ENCODE data around the gene SMNDC1.

The SMNDC1 gene

GRCh38 chr10:110327262-110327914 lies 22.7 kb upstream of the SMNDC1 start:
- no peak for DNase-seq (ENCODE audit: low read depth)

GRCh38 chr10:110326351-110327032 lies 21.8 kb upstream of the SMNDC1 start:
- DNase-seq (ENCODE audit: low read depth) = no peak

DNA sequence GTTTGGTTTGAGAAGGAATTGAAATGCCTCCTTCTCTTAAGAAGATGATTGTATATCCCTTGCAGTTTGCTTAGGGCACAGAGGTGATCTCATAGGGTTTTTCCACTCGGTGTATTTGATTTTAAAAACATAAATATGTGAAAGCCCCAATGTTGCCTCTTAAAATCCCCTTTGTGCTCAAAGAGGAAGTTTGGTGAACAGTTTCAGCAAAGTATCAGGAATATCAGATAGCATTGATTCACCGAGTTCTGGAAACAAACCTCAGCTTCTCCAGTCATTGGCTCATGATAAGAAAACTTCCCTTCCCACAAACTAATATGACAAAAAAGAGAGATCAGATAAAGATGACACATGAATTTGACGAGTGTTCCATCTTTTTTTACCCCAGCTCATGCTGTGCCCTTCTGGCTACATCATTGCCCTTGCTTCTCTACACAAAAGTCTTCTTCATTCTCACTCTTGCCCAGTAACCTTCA lies 20.1 kb upstream of the SMNDC1 start:
- DNase-seq (ENCODE audit: low read depth) = no peak

DNA sequence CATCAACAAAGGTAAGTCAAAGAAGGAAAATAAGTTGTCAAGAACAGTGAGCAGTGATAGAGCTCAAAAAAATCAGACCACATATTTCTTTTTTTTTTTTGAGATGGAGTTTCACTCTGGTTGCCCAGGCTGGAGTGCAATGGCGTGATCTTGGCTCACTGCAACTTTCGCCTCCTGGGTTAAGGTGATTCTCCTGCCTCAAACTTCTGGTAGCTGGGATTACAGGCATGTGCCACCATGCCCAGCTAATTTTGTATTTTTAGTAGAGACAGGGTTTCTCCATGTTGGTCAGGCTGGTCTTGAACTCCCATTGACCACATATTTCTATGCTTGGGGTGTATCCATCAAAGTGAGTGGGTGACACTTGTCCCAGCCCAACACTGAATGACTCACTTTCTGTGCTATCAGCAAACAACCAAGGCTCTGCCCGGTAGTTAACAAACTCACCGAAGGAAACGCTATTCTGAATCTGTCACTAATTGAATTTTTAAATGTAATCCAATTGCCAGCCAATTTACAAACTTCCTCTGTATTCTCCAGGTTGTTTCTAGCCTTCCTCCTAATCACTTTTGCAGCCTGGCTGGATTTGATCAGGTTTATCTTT lies 19.6 kb upstream of the SMNDC1 start:
- no peak for DNase-seq (ENCODE audit: low read depth)

DNA sequence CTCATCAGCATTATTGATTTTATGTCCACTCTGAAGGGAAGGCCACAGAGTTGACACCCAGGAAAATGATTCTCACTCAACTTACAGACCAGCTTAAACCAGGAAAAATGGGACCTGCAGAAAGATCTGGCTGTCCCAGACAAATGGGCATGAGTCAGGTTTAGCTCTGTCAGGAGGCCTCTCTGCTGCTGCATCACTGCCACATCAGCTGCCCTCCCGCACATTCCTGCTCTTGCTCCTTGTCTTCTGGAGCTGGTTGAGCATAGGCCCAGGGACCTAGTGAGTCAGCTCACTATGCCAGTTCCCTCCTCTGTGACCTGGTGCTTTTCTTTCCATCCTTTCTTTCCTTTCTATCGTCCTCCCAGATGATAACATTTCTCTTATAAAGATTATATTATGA lies 18.8 kb upstream of the SMNDC1 start:
- no peak for DNase-seq (ENCODE audit: low read depth)

DNA sequence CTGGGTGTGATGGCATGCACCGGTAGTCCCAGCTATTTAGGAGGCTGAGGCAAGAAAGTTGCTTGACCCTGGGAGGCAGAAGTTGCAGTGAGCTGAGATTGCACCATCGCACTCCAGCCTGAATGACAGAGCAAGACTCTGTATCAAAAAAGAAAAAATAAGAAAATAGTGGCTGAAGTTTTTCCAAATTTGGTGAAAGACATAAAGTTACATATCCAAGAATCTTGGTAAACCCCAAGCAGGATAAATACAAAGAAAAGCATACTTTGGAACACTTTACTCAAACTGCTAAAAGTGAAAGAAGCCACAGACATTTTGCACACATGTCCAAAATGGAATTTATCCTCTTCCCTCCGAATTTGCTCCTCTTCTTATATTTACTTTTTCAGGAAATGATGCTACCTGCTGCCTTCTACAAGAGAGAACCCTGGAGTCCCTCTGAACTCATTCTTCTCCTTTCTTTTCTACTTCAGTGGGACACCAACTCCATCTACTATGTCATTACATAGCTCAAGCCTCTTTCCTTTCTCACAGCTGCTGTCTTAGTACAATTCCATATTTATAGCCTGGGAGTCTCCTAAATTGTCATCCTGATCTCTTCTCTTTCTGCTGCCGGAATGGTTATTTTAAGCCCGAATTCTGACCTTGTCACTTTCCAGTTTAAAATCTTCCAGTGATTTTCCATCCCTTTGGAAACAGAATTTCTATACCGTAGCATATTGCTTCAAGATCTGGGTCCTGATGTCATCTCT lies 17.3 kb upstream of the SMNDC1 start:
- DNase-seq (ENCODE audit: low read depth) = no peak

GRCh38 chr10:110317866-110318850 lies 13.4 kb upstream of the SMNDC1 start:
- no peak for DNase-seq (ENCODE audit: low read depth)

DNA sequence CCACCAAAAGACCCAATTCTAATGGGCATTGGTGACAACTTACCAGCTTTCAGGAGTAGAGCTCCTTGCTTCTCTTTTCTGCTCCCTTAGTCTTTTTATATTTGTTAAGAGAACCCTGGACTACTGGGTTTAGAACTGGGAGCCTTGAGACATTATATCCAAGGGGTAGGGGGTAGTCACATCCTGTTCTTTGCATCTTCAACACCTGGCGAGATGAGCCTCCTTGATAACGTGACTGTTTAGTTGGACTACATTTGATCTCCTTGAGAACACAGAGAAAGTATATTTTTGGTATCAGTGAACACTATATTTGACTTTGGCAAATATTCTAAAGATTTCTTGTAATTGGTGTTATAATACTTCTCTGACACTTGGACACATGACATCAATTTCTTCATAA lies 9.0 kb upstream of the SMNDC1 start:
- no peak for DNase-seq (ENCODE audit: low read depth)

GRCh38 chr10:110312206-110312605 lies 7.5 kb upstream of the SMNDC1 start:
- no peak for DNase-seq (ENCODE audit: low read depth)

DNA sequence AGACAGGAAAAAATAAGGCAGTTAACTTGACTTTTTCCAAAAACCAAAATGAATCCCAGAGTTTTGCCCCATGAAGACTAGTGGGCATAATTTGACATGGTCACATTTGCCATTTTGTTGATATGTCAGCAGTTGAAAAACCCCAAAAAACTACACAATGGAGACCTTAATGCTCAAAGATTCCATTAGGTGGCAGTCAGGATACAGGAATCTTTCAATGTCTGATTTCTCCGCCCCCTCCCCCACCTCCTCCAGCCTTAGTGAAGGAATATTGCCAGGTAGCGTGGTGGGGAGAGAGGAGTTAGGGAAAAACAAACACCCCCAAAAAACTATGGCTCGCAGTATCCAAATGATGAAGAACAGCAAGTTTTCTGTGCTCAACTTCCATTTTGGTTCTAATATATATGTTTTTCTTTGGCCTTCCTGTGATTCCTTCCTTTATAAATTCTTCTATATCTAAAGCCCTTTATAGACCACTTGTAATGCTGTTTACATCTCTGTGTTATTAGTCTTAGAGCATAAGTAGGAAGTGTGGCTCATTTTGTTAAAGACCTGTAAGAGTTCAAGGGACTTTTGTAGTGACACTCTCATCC lies 6.7 kb upstream of the SMNDC1 start:
- peak; percentile 17 for DNase-seq (ENCODE audit: low read depth)

GRCh38 chr10:110310741-110311140 lies 6.0 kb upstream of the SMNDC1 start:
- no peak for DNase-seq (ENCODE audit: low read depth)

DNA sequence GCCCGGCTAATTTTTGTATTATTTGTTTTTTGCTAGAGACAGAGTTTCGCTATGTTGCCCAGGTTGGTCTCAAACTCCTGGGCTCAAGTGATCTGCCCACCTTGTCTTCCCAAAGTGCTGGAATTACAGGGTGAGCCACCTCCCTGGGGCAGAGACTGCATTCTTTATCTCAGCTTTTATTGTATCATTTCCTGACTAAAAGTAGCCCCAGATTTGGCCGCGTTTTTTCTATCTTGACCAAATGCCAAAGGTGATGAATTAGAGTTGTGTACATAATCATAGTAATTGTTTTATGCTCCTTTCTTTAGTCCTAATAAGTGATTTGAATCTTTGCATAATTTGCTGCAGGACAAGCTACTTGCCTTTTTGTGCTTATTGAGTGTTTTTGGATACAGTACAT lies 3.1 kb upstream of the SMNDC1 start:
- no peak for DNase-seq (ENCODE audit: low read depth)

GRCh38 chr10:110306452-110306768 lies 1.7 kb upstream of the SMNDC1 start:
- DNase-seq (ENCODE audit: low read depth) = no peak

- DNase-seq (ENCODE audit: low read depth) = peak; percentile 47
These were observed 1.2 kb upstream of the SMNDC1 start for GRCh38 chr10:110305767-110306451.

DNA sequence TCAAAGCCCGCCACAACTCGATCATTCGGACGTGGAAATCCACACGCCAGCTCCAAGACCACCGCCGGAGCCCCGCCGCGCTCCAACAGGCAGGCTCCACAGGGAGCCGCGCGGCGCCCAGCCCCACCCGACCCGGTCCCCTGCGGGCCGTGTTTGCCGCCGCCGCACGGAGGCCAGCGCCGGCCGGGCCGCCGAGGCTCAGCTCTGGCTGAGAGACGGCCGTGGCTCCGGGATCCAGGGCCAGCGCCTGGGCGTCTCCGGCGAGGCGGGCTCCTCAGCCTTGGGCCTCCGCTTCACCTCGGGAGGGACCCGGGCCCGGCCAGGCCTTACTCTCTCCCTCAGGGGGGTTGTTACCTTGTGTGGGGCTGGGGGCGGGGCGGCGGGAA lies 333 bp downstream of the SMNDC1 start:
- DNase-seq (ENCODE audit: low read depth) = no peak

- no peak for DNase-seq (ENCODE audit: low read depth)
These were observed 1.0 kb downstream of the SMNDC1 start for GRCh38 chr10:110303681-110304080.

DNA sequence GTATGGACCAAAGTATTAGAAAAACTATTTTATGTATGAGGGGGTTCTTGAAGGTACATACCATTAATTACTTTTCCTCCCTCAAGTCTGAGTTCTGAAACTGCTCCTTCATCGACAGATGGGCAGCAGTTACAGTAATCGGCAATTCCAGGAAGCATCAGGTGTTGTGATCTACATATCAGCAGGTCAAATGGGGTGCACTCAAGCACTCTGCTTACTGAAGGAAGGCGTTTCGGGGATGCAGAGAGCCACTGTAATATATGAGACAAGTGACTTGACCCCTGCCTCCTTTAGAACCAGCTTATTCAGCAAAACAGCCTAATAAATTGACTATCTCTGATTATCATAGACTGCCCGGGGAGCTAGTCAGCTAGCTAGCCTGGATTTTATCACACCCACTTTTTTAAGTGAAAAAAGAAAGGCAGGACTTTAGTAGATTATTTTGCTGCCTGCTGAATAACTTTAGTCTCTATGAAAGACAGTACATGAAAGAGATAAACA lies 4.2 kb downstream of the SMNDC1 start:
- no peak for DNase-seq (ENCODE audit: low read depth)

- DNase-seq (ENCODE audit: low read depth) = no peak
These were observed 7.8 kb downstream of the SMNDC1 start for GRCh38 chr10:110296966-110297365.

- no peak for DNase-seq (ENCODE audit: low read depth)
These were observed 17.9 kb downstream of the SMNDC1 start for GRCh38 chr10:110286841-110287240.

- no peak for DNase-seq (ENCODE audit: low read depth)
These were observed 19.2 kb downstream of the SMNDC1 start for GRCh38 chr10:110285501-110285900.

All from activated T-cell treated with anti-CD3 and anti-CD28 coated beads for 24 hours (primary cell).